ENCODE results near the gene MYPOP.
"Not testable (repeated sequence)": the region's sequence is repeated elsewhere in the genome, so short reads cannot be mapped to it uniquely, and the experiment has no call there.

Gene MYPOP

DNA sequence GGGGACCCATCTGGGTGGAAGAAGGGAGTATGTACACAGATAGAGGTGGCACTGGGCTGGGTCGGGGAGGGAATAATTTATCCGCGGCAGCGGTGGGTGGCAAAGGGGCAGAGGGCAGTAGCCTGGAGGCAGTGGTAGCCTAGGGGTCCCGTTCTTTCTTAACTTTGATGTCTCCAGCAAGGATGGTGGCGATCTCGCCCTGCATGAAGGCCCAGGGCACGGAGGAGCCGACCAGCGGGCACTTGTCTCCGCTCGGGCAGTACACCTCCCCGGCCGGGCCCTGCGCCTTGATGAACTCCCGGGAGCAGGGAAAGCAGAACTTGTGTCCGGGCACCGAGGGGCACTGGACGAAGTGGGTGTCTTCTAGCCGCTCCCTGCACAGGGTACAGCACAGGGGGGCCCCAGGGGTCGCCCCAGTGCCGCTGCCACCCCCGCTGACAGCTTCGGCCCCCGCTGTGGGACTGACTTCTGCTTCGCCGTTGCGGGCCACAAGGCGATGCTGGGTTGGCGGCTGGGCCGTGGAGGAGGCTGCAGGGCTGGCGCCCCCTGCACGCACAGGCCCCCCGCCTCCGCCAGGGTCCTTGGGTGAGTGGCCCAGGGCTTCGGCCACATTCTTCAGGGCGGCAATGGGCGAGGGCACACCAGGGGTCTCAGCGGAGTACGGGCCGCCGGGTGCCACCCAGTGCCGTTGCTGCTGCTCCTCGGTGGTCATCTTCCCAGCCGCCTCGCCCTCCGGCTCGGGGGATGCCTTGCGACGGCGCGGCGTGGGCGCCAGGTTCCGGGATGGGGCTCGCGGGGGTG lies 18.3 kb downstream of the MYPOP start:
- DNase-seq (ENCODE audit: low read depth, low spot score) = no peak

DNA sequence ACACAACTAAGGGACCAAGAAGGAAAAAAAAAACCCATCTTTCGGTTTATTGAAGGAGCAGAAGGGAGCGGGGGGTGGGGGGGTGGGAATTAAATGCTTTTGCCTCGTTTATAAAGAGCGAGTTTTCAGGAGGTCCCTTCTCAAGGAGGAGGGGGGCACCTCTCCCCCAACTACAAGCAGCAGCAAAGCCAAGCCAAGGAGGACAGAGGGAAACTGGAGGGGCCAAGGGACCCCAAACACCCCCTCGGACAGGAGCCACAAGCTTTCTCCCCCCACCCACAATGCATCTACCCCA lies 18.9 kb downstream of the MYPOP start:
- no peak for DNase-seq (ENCODE audit: low read depth, low spot score)

DNA sequence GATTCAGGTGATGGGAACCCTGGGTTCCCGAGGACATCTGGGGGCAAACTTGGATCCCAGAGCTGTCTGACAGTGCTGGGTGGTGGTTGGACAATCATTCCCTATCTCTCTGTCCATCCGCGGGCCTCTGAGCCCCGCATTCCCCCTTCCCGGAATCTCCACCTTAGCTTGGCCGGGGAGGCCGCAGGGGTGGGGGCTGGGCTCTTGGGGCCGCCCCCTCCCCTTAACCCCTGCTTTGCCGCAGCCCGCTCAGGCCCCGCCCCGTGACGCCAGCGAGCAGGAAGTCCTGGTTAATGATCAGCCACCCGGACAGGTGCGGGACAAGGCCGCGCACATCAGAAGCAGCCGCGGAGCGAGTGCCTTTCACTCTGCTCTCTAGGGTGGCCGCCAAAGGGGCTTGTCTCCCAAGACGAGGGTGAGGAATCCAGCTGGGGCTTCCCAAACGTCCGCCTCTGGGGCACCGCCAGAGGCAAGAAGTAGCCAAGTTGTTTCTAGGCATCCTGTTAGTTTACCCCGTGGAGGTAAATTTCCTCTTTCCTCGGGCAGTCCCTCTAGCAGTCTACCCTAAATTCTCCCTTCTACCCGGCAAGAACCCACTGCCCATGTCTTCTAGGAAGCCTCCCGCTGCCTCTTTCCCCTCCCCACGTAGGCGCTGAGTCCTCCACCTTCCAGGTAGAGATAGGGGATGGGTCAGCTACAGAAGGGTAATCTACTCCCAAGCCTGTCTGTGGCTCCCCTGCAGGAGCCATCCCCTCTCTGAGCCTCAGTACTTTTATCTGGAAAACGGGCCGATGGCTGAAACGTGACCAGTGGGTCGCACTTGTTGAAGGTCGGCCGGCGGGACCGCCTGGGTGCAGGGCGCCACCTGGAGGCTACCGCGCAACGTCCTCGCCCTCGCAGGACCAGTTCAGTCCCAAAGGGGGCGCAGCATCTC lies 19.5 kb downstream of the MYPOP start:
- peak; percentile 71 for DNase-seq (ENCODE audit: low read depth, low spot score)

DNA sequence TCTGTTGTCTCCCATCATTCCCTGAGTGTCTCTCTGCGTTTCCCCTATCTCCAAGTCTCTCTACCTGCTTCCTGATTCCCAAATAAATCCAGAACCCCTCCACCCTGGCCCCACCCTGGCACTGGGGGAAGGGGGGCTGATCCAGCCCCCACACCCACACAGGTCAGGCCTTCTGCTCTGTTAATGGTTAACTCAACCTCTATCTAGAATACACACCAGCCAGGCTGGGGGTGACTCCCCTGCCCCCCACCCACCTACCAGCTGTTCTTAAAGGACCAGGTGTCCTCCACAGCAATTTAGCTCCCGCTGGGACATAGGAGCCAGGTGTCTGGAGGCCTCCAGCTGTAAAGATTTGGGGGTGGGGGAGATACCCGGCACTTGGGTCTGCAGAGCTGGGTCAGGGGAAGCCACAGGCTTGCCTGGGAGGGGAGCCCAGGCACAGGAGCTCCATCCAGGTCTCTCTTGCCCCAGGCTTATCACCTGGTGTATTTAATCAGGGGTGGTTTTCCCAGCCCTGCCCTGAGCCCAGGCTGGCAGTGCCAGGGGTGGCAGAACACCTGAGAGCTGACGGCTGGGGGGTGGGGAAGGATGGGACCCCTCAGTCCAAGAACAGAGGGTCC lies 20.4 kb downstream of the MYPOP start:
- no peak for DNase-seq (ENCODE audit: low read depth, low spot score)

DNA sequence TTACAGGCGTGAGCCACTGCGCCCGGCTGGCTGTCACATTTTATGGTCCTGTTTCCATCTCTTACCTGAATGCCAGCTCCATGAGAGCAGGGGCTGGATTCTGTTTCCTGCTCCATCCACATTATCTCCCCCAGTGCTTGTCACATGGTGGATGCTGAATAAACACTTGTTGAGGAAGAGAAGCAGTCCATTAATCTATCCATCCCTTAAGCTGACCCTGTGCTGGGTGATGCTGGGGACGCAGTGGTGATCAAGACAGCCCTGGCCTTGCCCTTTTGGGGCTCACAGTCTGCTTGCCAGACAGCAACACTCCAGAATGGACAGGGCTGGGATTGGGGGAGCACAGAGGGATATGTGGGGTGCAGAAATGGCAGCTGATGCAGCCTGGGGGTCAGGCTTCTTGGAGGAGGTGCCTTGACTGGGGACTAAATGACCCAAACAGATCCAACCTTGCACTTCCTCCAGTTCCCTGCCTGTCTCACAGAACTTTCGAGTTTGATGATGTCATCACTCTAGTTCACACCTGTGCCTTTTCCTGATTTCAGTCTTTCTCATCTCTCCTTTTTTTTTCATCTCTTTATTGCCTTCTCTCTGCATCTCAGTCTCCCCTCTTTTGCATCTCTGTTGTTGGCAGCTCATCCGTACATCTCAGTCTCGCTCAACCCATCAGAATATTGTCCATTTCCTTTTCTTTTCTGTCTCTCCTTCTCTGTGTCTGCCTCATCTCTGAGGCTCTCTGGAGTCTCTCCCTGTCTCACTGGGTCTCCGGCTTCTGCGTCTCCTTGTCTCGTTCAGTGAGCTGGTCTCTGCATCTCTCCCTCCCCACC lies 21.1 kb downstream of the MYPOP start:
- DNase-seq (ENCODE audit: low read depth, low spot score) = no peak

DNA sequence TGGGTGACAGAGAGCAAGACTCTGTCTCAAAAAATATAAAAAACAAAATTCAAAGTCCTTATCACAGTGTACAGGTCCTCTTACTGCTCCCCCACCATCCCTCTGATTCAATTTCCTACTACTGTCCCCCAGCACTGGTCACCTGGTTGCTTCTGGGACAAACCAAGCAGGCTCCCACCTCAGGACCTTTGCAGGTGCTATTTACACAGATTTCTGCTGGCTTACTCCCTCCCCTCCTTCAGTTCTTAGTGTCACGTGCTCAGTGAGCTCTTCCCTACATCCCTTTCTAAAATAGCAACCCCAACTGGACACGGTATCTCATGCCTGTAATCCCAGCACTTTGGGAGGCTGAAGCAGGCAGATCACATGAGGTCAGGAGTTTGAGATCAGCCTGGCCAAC lies 22.4 kb downstream of the MYPOP start:
- no peak for DNase-seq (ENCODE audit: low read depth, low spot score)

DNA sequence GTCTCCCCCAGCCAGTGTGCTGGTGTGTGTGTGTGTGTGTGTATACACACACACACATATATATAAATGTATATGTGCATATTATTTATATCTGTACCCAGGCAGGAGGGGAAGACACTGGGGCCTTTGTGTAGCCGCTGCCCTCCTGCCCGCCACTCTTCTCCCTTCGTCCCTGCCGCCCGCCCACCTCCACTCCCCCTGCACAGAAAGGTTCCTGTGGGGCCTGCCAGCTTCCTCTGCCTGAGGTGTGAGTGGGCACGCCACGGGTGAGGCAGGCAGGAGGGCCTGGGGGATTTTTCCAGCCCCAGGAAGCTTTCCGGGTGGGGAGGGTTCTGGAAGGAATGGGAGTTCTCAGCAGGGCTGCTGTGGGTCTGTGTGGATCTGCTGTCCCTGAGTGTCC lies 23.4 kb downstream of the MYPOP start:
- no peak for DNase-seq (ENCODE audit: low read depth, low spot score)

DNA sequence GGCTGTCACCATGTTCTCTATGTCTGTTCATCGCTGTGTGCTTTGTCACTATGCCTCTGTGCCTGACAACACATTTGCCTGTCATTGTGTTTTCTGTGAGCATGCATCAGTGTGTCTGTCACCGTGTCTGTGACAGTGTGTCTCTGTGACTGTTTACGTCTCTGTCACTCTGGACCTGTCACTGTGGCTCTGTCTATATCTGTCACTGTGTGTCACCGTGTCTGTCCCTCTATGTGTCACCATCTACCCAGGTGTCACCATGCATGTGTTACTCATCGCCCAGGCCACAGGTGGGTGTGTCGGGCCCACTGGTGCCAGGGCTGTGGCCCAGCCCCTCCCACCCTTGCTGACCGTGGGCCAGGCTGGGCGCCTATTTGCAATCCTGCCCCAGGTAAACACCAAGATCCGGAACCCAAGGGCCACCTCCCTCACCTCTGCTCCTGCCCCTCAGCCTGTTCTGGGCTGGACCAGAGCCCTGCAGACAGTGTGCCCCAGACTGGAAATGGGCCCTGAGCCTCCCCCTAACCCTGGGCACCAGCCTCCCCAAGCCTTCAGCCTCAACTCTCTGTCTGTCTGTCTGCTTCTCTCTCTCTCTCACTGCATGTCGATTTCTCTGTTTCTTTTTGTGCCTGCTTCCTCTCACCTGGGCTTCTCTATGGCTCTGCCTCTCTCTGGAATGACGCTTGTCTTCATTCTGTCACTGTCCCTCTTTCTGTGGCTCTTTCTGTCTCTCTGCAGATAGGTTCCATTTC lies 24.2 kb downstream of the MYPOP start:
- no peak for DNase-seq (ENCODE audit: low read depth, low spot score)

DNA sequence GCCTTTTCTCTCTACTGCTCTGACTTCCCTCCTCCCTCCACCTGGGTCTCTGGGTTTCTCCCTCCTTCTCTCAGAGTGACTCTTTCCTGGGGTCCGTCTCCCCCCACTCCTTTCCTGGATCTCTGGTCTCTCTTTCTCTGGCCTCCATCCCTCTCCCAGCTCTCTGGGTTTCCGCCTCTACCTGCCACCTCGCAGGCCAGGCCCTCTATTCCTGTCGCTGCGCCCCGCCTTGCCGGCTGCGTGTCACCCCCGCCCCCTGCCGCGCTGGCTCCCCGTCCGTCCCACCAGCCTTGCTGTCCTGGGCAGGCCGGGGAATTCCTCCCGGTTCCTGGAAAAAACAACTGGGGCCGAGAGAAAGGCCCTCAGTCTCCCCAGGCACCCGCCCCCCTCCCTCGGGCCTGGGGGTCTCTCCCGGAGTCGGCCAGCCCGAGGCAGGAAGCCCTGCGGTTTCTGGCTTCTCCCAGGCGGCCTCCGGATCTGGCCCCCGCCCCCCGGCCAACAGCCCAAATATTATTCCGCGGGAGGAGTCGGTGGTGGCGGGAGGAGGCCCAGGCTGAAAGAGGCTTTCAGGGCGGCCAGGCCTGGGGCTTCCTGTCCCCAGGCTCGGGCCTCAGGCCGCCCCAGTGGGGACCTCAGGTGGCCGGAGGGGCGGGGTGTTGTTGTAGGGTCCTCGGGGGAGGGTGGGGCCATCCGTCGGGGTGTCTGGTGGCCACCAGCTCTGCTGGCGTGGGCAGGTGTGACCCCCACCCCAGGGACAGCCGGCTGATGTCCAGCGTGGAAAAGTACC lies 25.8 kb downstream of the MYPOP start:
- no peak for DNase-seq (ENCODE audit: low read depth, low spot score)

DNA sequence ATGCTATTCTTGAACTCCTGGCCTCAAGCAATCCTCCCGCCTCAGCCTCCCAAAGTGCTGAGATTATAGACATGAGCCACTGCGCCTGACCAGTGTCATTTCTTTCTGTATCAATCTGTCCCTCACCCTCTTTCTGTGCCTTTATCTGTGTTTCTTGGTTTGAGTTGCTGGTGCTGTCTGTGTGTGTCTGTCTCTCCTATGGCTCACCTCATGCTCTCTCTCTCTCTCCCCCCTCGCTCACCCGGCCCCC lies 26.3 kb downstream of the MYPOP start:
- DNase-seq (ENCODE audit: low read depth, low spot score) = no peak

DNA sequence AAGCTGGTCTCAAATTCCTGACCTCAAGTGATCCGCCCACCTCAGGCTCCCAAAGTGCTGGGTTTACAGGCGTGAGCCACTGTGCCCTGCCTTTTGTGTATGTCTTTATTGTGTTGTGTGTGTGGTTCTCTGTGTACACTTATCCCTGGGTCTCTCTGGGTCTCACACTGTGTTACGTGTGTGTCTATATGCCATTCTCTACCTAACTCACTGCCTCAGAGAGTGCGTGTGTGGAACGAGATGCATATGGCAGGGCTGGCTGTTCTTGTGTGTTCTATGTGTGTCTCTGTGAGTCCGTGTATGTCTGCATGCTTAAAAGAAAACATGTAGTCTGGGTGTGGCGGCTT lies 27.8 kb downstream of the MYPOP start:
- no peak for DNase-seq (ENCODE audit: low read depth, low spot score)

DNA sequence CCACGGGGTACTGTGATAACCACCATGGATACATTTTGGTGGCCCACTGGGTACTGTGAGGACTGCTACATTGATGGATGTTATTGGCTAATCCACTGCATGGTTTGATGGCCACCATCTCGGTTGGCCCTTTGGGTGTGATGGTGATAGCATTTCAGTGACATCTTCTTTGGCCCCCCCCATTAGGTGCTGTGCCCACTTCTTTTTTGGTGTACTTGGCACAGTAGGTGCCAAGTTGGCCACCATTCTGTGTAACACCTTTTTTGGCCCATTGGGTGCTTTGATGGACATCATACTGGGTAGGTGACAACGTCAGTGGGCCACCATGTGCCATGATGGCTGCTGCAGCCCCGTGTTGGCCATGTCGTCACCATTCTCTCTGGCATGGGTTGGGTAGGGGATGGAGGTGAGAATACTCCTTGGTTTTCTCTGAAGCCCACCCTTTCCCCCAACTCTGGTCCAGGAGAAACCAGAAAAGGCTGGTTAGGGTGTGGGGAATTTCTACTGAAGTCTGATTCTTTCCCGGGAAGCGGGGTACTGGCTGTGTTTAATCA lies 29.1 kb downstream of the MYPOP start:
- DNase-seq (ENCODE audit: low read depth, low spot score) = no peak

DNA sequence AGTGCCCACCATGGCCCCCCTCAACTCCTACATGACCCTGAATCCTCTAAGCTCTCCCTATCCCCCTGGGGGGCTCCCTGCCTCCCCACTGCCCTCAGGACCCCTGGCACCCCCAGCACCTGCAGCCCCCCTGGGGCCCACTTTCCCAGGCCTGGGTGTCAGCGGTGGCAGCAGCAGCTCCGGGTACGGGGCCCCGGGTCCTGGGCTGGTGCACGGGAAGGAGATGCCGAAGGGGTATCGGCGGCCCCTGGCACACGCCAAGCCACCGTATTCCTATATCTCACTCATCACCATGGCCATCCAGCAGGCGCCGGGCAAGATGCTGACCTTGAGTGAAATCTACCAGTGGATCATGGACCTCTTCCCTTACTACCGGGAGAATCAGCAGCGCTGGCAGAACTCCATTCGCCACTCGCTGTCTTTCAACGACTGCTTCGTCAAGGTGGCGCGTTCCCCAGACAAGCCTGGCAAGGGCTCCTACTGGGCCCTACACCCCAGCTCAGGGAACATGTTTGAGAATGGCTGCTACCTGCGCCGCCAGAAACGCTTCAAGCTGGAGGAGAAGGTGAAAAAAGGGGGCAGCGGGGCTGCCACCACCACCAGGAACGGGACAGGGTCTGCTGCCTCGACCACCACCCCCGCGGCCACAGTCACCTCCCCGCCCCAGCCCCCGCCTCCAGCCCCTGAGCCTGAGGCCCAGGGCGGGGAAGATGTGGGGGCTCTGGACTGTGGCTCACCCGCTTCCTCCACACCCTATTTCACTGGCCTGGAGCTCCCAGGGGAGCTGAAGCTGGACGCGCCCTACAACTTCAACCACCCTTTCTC lies 30.1 kb downstream of the MYPOP start:
- no peak for DNase-seq (ENCODE audit: low read depth, low spot score)

DNA sequence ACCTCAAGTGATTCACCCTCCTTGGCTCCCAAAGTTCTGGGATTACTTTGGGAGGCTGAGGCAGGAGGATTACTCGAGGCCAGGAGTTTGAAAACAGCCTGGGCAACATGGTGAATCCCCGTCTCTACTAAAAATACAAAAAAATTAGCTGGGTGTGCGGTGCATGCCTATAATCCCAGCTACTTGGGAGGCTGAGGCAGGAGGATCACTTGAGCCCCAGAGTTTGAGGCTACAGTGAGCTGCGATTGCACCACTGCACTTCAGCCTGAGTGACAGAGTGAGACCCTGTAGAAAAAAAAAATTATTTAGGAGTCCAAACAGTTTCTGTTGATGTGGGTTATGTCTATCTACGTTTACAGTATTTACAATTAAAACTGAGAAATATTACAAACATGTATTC lies 31.6 kb downstream of the MYPOP start:
- no peak for DNase-seq (ENCODE audit: low read depth, low spot score)

DNA sequence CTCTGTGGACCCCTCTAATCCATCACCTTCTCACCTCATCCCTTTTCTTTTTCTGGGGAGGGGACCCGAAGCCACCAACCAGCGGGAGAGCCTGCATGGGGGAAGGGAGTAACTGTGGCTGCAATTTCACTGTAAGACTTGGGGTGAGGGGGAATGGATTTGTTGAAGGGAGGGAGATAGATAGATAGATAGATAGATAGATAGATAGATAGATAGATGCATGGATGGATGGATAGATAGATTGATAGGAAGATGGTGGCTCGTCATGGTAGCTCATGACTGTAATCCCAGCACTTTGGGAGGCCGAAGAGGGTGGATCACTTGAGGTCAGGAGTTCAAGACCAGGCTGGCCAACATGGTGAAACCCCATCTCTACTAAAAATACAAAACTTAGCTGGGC lies 35.2 kb downstream of the MYPOP start:
- not testable (repeated sequence) for DNase-seq (ENCODE audit: low read depth, low spot score)

DNA sequence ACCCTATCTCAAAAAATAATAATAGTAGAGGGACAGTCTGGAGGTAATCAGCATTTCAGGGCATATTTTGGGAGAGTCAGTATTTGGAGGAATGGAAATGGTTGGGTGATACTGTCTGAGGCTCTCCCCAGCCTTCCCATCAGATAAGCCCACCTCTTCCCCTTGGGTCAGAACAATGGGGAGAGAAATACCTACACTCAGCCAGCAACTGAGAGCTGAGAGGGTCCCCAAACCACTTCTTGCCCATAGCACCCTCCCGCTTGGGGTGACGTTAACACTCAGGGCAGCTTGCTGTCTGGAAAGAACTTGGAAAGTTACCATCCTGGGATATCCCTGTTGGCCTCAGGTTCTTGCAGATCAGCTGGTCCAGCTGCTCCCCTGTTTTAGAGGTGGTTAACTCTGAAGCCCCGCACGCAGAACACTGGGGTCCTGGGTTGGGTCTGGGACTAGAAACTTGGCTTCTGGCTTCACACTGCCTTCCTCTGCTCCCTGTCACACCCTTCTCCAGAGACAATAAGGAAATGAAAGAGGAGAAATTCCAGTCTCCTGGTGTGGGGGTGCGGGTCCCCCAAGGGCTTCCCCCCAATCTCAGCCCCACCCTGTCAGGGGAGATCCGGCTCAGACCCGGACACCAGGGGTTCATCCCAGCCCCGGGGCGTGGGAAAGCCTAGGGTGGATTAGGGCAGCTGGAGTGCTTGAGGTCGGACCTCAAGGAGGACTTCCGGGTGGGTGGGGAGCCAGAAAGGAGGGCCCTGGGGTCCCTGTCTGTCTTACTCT lies 35.8 kb downstream of the MYPOP start:
- no peak for DNase-seq (ENCODE audit: low read depth, low spot score)

DNA sequence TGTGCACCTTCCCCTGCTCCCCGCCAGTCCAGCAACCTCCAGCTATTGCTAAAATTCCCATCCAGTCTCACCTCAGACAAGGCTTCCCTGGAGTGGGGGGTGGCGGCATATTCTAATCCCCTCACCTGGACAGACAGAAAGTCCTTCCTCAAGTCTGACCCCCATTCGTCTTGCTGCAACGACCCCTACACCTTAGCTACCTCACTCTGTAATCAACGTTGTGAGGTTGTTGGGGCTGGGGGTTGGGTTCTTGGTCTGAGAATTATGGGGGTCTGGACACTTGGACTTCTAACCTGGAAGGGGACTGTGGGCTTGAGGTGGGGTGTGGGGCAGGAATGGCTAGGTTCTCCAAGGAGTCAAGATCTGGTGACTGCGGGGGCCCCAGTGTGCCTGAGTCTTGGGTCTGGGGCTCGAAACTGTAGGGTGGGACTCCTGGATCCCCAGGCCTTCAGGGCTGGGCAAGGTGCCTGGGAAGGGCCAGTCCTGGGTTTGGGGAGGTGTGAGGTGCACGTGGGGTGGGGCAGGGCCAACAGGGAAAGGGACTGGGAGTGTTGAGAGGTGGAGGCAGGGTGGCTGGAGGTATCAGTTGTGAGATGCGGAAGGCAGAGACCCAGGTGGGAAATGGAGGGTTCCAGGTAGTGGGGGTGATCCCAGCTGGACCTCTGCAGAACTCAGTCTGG lies 37.0 kb downstream of the MYPOP start:
- DNase-seq (ENCODE audit: low read depth, low spot score) = no peak

DNA sequence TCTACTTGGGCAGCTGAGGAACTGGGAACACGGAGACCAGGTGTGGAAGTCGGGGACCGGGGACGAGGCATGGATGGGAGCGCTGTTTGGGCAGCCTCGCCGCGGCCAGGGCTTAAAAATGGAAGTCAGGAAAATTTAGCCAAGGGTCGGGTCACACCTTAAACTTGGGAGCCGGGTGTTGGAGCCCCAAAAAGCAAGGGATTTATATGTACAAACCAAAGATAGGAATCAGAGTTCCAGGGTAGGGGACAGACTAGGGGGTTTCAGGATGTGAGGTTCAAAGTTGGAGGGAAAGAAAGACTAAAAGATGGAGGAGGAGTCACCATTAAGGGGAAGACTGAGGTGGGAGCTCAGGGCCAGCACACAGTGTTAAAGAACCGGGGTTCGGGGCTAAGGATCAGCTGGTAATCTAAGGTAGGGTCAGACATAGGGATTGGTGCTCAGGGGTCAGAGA lies 37.8 kb downstream of the MYPOP start:
- DNase-seq (ENCODE audit: low read depth, low spot score) = no peak
